Loucy (cell line): ENCODE data around the gene SLC30A2.

Source experiments
- H2AFZ ChIP-seq: fragments of 200-600 bp; sonication (generic); 2 replicates; pipeline ENCODE4 v1.6.0; 2016; ENCODE audit warnings: antibody characterized with exemption, mild to moderate bottlenecking, low read length, moderate library complexity
- H3F3A ChIP-seq: fragments of 200-600 bp; 2 replicates; pipeline ENCODE4 v1.6.0; 2016; ENCODE audit warnings: antibody characterized with exemption, low read depth, mild to moderate bottlenecking
- H3K27me3 ChIP-seq: fragments of 200-600 bp; sonication (generic); 2 replicates; pipeline ENCODE4 v1.6.1; 2014; ENCODE audit warnings: low read length, mild to moderate bottlenecking; ENCODE audit not compliant: insufficient read depth, poor library complexity, severe bottlenecking
- H3K36me3 ChIP-seq: fragments of 200-600 bp; sonication (generic); 2 replicates; pipeline ENCODE4 v1.6.1; 2016; ENCODE audit warnings: low read length; ENCODE audit not compliant: insufficient read depth
- H3K4me1 ChIP-seq: fragments of 200-600 bp; sonication (generic); 2 replicates; pipeline ENCODE4 v1.5.1; 2014; ENCODE audit warnings: low read length, mild to moderate bottlenecking; ENCODE audit not compliant: insufficient read depth, poor library complexity, severe bottlenecking
- H3K4me2 ChIP-seq: fragments of 200-600 bp; sonication (generic); 2 replicates; pipeline ENCODE4 v1.6.0; 2014; ENCODE audit warnings: antibody characterized with exemption, low read length, low read depth, mild to moderate bottlenecking; ENCODE audit not compliant: poor library complexity, severe bottlenecking
- H3K4me3 ChIP-seq: fragments of 200-600 bp; sonication (generic); 2 replicates; pipeline ENCODE4 v1.5.1; 2014; ENCODE audit warnings: low read length, mild to moderate bottlenecking, mixed read lengths; ENCODE audit not compliant: poor library complexity, severe bottlenecking
- H3K79me2 ChIP-seq: fragments of 200-600 bp; sonication (generic); 2 replicates; pipeline ENCODE4 v1.6.1; 2014; ENCODE audit warnings: low read length; ENCODE audit not compliant: insufficient read depth
- H3K9ac ChIP-seq: fragments of 200-600 bp; sonication (generic); 2 replicates; pipeline ENCODE4 v1.6.0; 2014; ENCODE audit warnings: mild to moderate bottlenecking, low read depth, low read length, moderate library complexity; ENCODE audit not compliant: poor library complexity, severe bottlenecking
- H3K9me2 ChIP-seq: fragments of 200-600 bp; sonication (generic); replicated peaks from 2 replicates; pipeline ENCODE4 v1.6.1; 2016; ENCODE audit warnings: low read depth, low read length, mixed read lengths
- H3K9me3 ChIP-seq: fragments of 200-600 bp; sonication (generic); 2 replicates; pipeline ENCODE4 v1.6.1; 2014; ENCODE audit warnings: mild to moderate bottlenecking, antibody characterized with exemption, low read length, low read depth; ENCODE audit not compliant: insufficient read depth
- H4K20me1 ChIP-seq: fragments of 200-600 bp; sonication (generic); 2 replicates; pipeline ENCODE4 v1.6.0; 2014; ENCODE audit warnings: antibody characterized with exemption, low read length, mild to moderate bottlenecking; ENCODE audit not compliant: insufficient read depth, poor library complexity, severe bottlenecking
- CTCF ChIP-seq: fragments of 200-600 bp; sonication (generic); conservative IDR thresholded peaks from 2 replicates; pipeline ENCODE4 v1.5.1; 2014; ENCODE audit warnings: mild to moderate bottlenecking, antibody characterized with exemption, low read length
- EZH2phosphoT487 ChIP-seq: fragments of 200-600 bp; IDR thresholded peaks from 2 replicates; pipeline ENCODE4 v1.6.1; 2018; ENCODE audit warnings: antibody characterized with exemption, mild to moderate bottlenecking, moderate library complexity, borderline replicate concordance

The SLC30A2 gene

GRCh38 chr1:26016953-26017545, 28.9 kb downstream of the SLC30A2 start:
- H3K4me3 ChIP-seq = no peak overlapping the region
- no peaks in the 10 kb centered on the region for H3K36me3 ChIP-seq
- H3K4me1 ChIP-seq = peaks cover 26% of the 10 kb centered on the region
- no peaks in the 10 kb centered on the region for H3K79me2 ChIP-seq
- no peak for TF ChIP-seq CTCF
- no peak for TF ChIP-seq EZH2phosphoT487
- no peaks in the 10 kb centered on the region for H3K27me3 ChIP-seq
- H4K20me1 ChIP-seq = no peaks in the 10 kb centered on the region
- H3F3A ChIP-seq = no peaks in the 10 kb centered on the region
- H3K9me2 ChIP-seq = no peaks in the 10 kb centered on the region
- H2AFZ ChIP-seq = no peak overlapping the region; the same call in 1 of the 2 replicates
- H3K9ac ChIP-seq = no peak overlapping the region
- H3K9me3 ChIP-seq = no peaks in the 10 kb centered on the region
- peak overlapping the region; percentile 32 for H3K4me2 ChIP-seq

GRCh38 chr1:26016258-26016952, 29.5 kb downstream of the SLC30A2 start:
- Histone ChIP-seq H3K79me2 (no peaks in the 10 kb centered on the region), H3K36me3 (no peaks in the 10 kb centered on the region), H3K9me2 (no peaks in the 10 kb centered on the region), H3K27me3 (no peaks in the 10 kb centered on the region), H4K20me1 (no peaks in the 10 kb centered on the region), H3K4me2 (peak overlapping the region; percentile 32), H3K9me3 (no peaks in the 10 kb centered on the region), H3K4me1 (peaks cover 26% of the 10 kb centered on the region), H3K4me3 (no peak overlapping the region), H3F3A (no peaks in the 10 kb centered on the region), H2AFZ (no peak overlapping the region; the same call in 1 of the 2 replicates), H3K9ac (no peak overlapping the region)
- TF ChIP-seq CTCF = no peak
- no peak for TF ChIP-seq EZH2phosphoT487

- H3K9me2 ChIP-seq = no peaks in the 10 kb centered on the region
- H3K4me2 ChIP-seq = no peak overlapping the region
- H3K4me3 ChIP-seq = no peak overlapping the region
- TF ChIP-seq EZH2phosphoT487 (no peak), CTCF (no peak)
- H4K20me1 ChIP-seq = no peaks in the 10 kb centered on the region
- H3K9ac ChIP-seq = no peak overlapping the region
- no peaks in the 10 kb centered on the region for H3F3A ChIP-seq
- no peaks in the 10 kb centered on the region for H3K9me3 ChIP-seq
- H2AFZ ChIP-seq = no peak overlapping the region
- H3K79me2 ChIP-seq = no peaks in the 10 kb centered on the region
- peaks cover 22% of the 10 kb centered on the region for H3K4me1 ChIP-seq
- H3K36me3 ChIP-seq = no peaks in the 10 kb centered on the region
- no peaks in the 10 kb centered on the region for H3K27me3 ChIP-seq
These were observed 30.6 kb downstream of the SLC30A2 start for GRCh38 chr1:26015358-26015757.
